Activated naive CD4-positive, alpha-beta T cell treated with anti-CD3 and anti-CD28 coated beads, Interleukin-2, amount 50 U/mL, for 72 hours (primary cell): ENCODE results near the gene SPINT2. TPM values are rescaled to one million over a fixed set of nuclear protein-coding genes. Genes with fewer than 3 reads are reported as not detected.
A peak's percentile ranks its signal among the peaks of the same experiment; 100 is the strongest.

Source experiments
- ATAC-seq, 2 donors: fragments of 150-1000 bp; cut with Tn5 transposase; 2 replicates each; pipeline ENCODE4 v1.10.0; 2021; ENCODE audit warnings: mild to moderate bottlenecking in 2 of 2, moderate library complexity in 2 of 2
- DNase-seq, 2 donors: peaks; one replicate each; pipeline ENCODE4 v3.0.0; 2021 to 2022; ENCODE audit warnings: low spot score in 2 of 2
- H3K27ac Mint-ChIP-seq, 2 donors: one replicate each; pipeline ENCODE4 v1.8.0; 2022; ENCODE audit warnings: mild to moderate bottlenecking in 2 of 2, mixed read lengths in 2 of 2
- H3K36me3 Mint-ChIP-seq, 2 donors: one replicate each; pipeline ENCODE4 v1.8.0; 2022; ENCODE audit warnings: mixed read lengths in 2 of 2
- H3K9me3 Mint-ChIP-seq, 2 donors: one replicate each; pipeline ENCODE4 v1.8.0; 2022; ENCODE audit warnings: mixed read lengths in 2 of 2
- total RNA-seq, 2 donors: library from RNA; stranded (reverse); gene quantifications; one replicate each; pipeline ENCODE4 v1.2.3, GENCODE V29; 2022

The SPINT2 gene
- total RNA-seq, 2 donors from 2014 or later: 43.0 to 101 TPM

DNA sequence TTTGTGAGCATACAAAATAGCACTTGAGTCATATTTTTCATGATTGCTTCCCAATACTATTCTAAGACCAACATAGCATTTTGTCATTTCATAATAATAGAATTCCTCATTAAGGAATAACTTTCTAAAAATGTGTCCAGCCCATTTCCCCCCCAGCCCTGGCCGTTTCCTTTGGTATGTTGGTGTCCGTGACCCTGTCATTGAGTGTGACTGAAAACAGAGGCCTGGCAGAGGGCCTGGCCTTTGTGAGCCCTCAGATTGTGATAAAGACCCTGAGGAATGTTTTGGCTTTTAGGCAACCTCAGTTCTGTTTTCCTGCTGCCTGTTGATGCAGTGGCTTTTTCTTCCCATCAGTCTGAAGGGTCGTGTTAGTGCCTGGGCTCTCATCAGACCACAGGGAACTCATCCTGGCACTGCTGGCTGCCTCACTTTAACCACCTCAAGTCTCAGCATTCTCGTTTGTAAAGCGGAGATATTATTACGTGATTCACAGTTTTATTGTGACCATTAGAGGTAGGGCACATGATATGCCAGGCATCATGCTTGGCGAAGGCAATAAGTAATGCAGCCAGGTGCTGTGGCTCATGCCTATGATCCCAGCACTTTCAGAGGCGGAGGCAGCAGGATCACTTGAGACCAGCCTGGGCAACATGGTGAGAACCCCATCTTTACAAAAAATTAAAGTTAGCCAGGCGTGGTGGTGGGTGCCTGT is 13.8 kb downstream of the SPINT2 start:
- Mint-ChIP-seq H3K9me3 (no peaks in the 10 kb centered on the region), H3K27ac (peak overlapping the region in 1 of 2 donors; percentile 27), H3K36me3 (no peaks in the 10 kb centered on the region)
- ATAC-seq (no peak), DNase-seq (no peak)

DNA sequence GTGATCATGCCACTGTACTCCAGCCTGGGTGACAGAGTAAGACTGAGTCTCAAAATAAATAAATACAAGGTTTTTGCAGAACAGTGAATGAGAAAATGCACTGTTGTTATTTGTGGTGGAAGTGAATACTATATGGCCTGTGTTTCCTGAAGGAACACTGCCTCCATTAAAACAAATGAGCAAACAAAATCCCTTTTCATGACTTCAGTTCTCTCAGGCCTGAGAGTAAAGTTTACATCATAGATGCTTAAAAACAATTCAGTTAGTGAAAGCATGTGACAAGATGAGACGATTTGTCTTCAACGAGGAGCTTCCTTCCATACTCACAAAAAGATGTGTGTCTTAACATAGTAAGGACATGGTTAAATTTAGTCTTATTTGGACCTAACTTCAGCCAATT is 14.4 kb downstream of the SPINT2 start:
- no peaks in the 10 kb centered on the region for H3K36me3 Mint-ChIP-seq
- H3K27ac Mint-ChIP-seq: peak overlapping the region in 1 of 2 donors; percentile 27
- DNase-seq: no peak
- H3K9me3 Mint-ChIP-seq: no peaks in the 10 kb centered on the region
- ATAC-seq: no peak

DNA sequence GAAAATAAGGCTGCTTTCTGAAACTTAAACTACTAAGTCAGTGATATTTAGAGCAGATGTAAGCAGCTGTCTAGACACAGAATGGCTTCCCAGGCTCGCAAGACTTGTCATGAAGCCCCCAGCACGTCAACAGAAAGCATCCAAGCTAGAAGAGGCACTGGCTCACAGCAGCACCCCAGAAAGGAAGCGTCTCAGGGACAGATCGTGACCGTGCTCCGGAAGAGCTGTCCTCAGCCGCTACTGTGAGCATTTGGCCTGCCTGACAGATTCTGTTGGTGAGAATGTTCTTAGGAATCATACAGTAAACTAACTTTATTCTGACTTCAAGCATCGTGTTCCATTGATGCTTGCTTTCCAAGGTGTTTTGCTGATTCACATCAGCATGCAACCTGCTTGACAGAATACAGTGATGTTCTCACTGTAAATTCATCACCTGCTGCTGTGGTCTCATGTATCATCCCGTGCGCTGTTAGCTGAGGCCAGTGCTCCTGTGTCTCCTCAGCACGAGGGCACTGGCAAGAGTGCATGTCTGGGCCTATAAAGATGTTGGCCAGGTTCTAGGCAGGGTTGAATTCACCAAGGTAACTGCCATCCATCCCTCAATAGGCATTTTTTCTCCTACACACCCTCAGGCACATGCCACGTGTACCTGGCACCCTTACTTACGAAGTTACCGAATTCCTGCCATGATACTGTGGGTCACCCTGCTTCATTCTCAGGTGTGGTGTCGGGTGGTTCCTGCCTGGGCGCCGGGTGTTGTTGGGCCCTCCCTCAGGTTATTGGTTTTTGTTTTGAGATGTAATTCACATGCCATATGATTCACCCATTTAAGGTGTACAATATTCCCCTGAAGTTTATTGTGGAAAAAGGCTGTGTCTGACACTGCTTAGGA is 15.9 kb downstream of the SPINT2 start:
- Mint-ChIP-seq H3K36me3 (no peaks in the 10 kb centered on the region), H3K9me3 (no peaks in the 10 kb centered on the region), H3K27ac (peak overlapping the region; percentile 46 to 48)
- ATAC-seq (no peak), DNase-seq (no peak)

DNA sequence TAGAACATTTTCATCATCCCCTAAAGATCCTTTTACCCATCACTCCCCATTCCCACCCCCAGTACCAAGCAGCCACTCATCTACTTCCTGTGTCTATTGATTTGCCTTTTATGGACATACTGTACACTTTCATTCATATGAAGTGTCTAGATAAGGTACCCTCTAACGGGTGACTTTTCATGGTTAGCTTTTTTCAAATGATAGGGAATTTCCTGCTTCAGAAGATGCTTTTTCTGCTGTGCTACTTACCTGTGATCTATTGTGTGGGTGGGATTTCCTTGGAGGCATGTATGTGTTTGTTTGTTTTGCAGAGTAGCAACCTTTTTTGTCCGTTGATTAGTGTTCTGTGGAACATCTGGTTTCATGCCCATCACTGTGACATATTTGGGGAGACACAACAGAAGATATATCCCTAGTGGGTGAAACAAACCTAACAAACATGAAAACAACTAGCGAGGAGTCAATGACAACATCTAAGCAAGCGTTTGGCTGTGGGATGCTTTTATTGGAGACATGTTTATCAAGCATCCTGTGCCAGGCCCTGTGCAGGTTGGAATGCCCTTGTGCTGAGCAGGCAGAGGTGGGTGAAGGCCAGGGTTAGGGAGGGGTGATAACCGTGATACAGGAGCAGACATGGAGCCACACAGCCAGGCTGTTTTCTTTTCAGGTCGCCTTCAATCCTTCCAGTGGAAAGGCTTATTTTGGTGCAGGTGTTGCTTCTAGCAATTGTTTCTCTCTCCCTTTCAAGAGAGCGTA is 17.6 kb downstream of the SPINT2 start:
- no peaks in the 10 kb centered on the region for H3K36me3 Mint-ChIP-seq
- peak; percentile 74 to 85 for ATAC-seq
- H3K27ac Mint-ChIP-seq: peak overlapping the region; percentile 48 to 67

DNA sequence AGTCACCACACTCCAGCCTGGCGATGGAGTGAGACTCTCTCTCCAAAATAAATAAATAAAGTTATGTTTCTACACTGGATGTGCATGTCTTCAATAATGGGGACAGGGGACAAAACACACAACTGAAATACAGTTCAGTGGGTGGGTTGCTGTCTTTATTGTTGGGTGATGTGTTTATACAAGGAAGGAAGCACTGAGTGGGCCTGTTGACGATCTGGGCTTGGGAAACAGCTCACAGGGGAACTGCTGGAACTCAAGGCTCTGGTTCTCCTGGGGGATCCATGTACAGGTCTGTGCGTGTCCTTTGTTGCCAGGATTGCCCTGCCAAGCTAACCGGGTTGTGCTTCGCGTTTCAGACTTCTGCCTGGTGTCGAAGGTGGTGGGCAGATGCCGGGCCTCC is 18.9 kb downstream of the SPINT2 start:
- Mint-ChIP-seq H3K36me3 (no peaks in the 10 kb centered on the region), H3K9me3 (no peaks in the 10 kb centered on the region), H3K27ac (peak overlapping the region in 1 of 2 donors; percentile 22)
- ATAC-seq: no peak
- DNase-seq: no peak

More for the DNA sequence above, 17.6 kb downstream of the SPINT2 start:
- no peaks in the 10 kb centered on the region for H3K9me3 Mint-ChIP-seq
- DNase-seq: no peak

DNA sequence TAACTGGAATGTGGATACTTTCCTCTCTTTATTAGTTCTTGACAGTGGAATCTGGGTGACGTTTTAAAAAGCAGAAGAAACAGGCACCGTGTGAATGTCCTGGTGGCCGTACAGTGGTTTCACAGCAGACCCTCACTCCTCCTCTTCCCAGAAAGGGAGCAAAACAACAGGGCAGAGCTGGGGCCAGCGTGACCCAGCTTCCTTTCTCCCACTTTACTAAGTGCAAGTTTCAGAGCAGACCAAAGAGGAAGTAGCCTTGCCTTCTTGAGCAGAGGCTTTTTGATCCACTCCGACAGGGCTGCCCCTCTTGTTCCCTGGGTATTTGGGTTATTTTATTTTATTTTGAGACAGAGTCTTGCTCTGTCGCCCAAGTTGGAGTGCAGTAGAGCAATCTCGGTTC is 20.0 kb downstream of the SPINT2 start:
- ATAC-seq (no peak), DNase-seq (no peak)
- no peaks in the 10 kb centered on the region for H3K9me3 Mint-ChIP-seq
- H3K27ac Mint-ChIP-seq: peak overlapping the region; percentile 54 to 87
- H3K36me3 Mint-ChIP-seq: no peaks in the 10 kb centered on the region

DNA sequence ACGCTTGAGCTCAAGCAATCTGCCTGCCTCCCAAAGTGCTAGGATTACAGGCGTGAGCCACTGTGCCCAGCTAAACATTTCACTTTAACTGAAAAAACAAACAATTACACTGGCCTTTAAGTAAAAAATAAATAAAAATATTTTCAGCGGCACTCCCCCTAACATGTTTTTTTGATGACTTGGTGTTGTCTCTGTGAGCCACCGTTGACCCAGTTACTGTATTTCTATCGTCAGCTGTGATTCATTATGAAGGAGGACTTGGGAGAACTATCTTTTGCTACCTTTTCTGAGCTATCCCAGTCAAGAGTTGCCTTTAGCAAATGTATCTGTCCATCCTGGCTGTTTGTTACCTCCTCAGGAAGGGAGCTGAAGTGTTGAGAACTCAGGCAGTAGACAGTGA is 21.2 kb downstream of the SPINT2 start:
- H3K36me3 Mint-ChIP-seq: peaks cover 0 to 2% of the 10 kb centered on the region in 2 donors
- H3K9me3 Mint-ChIP-seq: no peaks in the 10 kb centered on the region
- H3K27ac Mint-ChIP-seq: peak overlapping the region in 1 of 2 donors; percentile 66
- ATAC-seq (no peak), DNase-seq (no peak)

DNA sequence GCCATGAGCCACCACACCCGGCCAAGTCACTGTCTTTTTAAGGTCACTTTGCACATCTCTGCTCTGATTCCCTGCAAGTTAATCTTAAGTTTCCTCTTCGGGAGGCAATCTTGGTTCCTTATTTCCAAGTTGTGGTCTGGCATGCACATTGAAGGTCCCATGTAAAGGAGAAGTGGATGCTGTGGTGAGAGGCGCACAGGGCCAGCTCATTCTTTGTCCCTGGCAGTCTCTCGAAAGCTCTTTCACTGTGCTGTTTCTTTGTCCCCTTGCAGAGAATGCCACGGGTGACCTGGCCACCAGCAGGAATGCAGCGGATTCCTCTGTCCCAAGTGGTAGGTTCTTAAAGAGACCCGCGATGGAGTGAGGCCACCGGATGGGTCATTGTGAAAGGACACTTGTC is 23.2 kb downstream of the SPINT2 start:
- DNase-seq (no peak), ATAC-seq (no peak)
- Mint-ChIP-seq H3K27ac (no peak overlapping the region), H3K9me3 (no peaks in the 10 kb centered on the region), H3K36me3 (peaks cover 0 to 6% of the 10 kb centered on the region in 2 donors)

DNA sequence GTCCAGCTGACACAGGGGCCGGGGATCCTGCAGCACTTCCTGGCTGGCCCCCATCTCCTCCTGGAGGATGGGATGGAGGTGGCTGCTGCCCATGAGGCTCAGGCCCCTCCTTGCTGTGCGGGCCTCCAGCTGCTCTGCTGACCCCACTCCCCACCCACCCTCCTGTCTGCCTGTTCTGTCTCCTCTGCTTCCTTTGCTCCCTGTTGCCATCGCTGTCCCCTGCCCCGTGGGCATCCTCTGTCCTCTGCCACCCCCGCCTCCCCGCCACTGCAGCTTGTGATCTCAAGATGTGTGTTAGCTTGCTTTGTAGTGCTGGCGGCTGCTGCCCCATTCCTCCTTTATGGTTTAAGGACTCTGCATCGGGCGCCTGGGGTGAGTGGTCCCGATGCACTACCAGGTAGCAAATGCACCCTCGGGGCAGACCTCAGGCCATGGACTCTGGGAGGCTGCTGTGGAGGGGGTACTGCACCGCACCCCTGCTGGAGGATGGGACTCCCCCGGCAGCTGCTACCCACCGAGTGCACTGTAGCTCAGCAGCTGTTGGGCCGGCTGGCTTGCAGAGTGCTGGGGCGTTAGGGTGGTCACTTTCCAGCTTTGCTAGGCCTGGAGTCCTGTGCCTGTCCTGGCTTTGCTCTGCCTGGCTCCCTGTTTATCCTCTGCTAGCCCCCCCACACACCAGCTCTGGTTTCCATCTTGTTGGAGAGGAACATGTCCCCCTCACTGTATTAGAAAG is 23.9 kb downstream of the SPINT2 start:
- peaks cover 0 to 6% of the 10 kb centered on the region in 2 donors for H3K36me3 Mint-ChIP-seq
- no peaks in the 10 kb centered on the region for H3K9me3 Mint-ChIP-seq
- DNase-seq: no peak
- no peak overlapping the region for H3K27ac Mint-ChIP-seq
- no peak for ATAC-seq

DNA sequence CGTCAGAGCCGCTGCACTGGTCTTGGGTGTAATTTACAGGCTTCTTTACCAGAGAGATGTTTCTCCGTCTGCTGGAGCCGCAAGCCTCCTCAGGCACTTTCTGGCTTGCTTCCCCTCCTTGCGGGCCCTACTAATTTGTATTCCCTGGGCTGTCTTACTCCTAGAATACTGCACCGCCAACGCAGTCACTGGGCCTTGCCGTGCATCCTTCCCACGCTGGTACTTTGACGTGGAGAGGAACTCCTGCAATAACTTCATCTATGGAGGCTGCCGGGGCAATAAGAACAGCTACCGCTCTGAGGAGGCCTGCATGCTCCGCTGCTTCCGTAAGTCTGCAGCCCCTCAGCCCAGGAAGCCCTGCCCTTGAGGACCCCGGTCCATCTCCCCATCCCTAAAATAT is 25.6 kb downstream of the SPINT2 start:
- H3K36me3 Mint-ChIP-seq: peaks cover 0 to 6% of the 10 kb centered on the region in 2 donors
- no peaks in the 10 kb centered on the region for H3K9me3 Mint-ChIP-seq
- no peak for ATAC-seq
- no peak overlapping the region for H3K27ac Mint-ChIP-seq
- no peak for DNase-seq

DNA sequence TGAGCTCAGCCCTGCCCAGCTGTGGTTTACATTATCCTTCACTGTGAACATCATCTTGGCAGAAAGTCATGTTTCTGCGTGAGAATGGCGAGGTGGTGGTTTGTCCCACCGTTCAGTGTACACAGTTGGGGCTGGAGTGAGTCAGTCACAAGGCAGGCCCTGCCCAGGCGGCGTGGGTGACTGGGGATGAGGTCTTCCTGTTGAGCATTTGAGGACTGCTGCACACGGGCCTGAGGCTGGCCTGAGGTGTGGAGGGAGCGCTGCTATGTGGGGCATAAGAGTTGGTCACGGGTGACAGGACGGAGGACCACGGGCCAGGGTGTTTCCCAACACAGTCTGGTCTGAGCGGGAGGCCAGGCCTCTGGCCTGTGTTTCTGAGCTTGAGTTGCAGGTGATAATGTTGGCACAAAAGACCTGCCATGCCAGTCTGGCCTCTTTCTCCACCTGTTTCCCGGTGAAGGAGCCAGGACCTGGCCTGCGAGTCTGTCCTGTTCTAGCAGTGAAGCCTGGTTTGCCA is 26.3 kb downstream of the SPINT2 start:
- peak overlapping the region in 1 of 2 donors; percentile 46 for H3K27ac Mint-ChIP-seq
- no peaks in the 10 kb centered on the region for H3K9me3 Mint-ChIP-seq
- ATAC-seq: no peak
- peaks cover 0 to 6% of the 10 kb centered on the region in 2 donors for H3K36me3 Mint-ChIP-seq
- no peak for DNase-seq

DNA sequence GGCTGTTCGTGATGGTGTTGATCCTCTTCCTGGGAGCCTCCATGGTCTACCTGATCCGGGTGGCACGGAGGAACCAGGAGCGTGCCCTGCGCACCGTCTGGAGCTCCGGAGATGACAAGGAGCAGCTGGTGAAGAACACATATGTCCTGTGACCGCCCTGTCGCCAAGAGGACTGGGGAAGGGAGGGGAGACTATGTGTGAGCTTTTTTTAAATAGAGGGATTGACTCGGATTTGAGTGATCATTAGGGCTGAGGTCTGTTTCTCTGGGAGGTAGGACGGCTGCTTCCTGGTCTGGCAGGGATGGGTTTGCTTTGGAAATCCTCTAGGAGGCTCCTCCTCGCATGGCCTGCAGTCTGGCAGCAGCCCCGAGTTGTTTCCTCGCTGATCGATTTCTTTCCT is 27.5 kb downstream of the SPINT2 start:
- no peak for DNase-seq
- peaks cover 0 to 6% of the 10 kb centered on the region in 2 donors for H3K36me3 Mint-ChIP-seq

DNA sequence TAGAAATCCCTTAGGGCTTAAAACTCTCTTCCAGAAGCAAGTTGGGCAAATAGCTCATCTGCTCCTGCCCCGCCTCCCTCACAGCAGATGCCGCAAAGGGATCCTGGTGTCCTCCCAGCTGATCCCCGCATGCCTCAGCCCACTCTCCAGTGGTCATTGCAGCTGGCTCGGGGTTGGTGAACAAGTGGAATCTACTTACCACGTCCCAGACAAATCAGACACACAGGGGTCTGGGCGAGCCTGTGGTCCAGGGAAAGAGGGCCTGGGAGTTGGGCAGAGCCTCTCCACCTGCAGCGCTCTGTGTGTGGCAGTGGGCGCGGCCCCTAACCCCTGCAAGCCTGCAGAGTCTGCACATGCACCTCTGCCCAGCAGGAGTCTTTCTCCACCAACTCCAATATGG is 28.9 kb downstream of the SPINT2 start:
- Mint-ChIP-seq H3K36me3 (peaks cover 0 to 6% of the 10 kb centered on the region in 2 donors), H3K27ac (no peak overlapping the region), H3K9me3 (no peaks in the 10 kb centered on the region)
- no peak for DNase-seq
- no peak for ATAC-seq

More for the DNA sequence above, 27.5 kb downstream of the SPINT2 start:
- no peak for ATAC-seq
- no peak overlapping the region for H3K27ac Mint-ChIP-seq
- H3K9me3 Mint-ChIP-seq: no peaks in the 10 kb centered on the region

DNA sequence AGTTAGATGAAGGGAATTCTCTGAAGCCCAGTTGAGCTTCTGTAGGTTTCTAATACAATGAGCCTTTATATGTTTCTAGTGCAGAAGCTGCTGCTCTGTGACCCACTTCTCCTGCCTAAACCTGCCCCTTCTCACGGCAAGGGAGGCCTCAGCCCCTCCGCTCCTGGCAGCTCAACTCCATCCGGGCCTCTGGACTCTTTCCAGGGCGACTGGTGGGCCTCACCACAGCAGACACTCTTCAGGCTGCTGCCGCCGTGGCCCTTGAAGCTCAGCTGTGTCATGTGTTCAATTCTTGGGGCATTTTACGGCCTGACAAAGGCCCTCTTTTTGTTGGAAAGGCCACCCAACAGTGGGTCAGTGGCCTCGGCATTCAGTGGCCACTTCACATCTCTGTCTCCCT is 29.7 kb downstream of the SPINT2 start:
- no peak for ATAC-seq
- peaks cover 0 to 6% of the 10 kb centered on the region in 2 donors for H3K36me3 Mint-ChIP-seq
- no peak for DNase-seq
- H3K9me3 Mint-ChIP-seq: no peaks in the 10 kb centered on the region
- H3K27ac Mint-ChIP-seq: no peak overlapping the region

DNA sequence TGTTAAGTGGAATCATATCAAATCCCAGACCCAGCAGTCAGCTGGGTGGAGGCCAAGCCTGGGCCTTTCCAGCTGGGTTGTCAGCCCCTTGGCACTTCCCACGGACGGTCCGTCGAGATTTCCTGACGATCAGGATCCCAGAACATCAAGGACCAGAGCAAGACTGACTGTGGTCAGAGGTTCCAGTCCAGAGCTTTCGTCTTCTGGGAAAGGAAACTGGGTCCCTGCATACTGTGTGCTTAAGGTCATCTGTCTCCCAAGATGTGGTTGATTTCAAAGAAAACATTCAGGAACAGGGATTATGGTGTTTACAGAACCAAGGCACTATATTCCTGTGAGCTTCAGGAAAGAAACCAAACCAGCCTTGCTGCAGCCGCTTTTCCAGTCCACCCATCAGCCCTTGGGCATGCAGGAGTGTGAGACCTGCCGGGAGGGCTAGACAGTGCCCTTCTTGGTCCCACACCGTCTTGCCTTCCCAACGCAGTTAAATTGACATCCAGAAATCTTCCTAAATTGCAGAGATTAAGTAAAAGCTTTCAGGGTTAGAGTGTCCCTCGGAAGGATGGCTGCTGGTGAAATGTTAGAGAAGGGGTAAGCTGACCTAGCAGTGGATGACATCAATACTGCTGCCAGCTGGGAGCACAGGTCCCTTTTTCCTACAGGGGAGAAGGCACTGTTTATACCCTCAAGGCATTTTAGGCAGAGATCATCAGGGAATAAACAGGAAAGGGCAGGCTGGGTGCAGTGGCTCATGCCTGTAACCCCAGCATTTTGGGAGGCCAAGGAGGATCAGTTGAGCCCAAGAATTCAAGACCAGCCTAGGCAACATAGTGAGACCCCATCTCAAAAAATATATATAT is 34.7 kb downstream of the SPINT2 start:
- Mint-ChIP-seq H3K27ac (no peak overlapping the region), H3K36me3 (no peaks in the 10 kb centered on the region), H3K9me3 (no peaks in the 10 kb centered on the region)
- ATAC-seq (no peak), DNase-seq (no peak)
